ENCODE results near the gene VEGFB.

DNA sequence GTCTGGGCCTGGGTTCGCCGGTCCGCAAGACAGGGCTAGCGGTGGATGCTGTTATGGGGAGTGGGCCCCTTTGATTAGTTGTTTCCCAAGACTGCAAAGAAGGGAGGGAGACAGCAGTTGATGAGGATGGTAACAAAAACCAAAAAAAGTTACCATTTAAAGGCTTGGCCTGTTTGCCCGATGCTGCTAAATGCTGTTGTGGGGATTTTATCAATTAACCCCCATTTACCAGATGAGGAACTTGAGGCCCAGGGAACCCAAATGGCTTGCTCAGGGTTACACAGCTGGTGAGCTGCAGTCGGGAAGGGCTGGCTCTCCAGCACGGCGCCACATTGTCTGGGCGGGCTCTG, 11.8 kb upstream of the VEGFB start:
- TF ChIP-seq, protein P1, sequence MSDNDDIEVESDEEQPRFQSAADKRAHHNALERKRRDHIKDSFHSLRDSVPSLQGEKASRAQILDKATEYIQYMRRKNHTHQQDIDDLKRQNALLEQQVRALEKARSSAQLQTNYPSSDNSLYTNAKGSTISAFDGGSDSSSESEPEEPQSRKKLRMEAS (IDR thresholded peaks at IDR 0.05) = no peak
- no peak for TF ChIP-seq POLR2AphosphoS5 (IDR thresholded peaks at IDR 0.05; ENCODE audit: low read depth, low read length)
- TF ChIP-seq, protein P2, sequence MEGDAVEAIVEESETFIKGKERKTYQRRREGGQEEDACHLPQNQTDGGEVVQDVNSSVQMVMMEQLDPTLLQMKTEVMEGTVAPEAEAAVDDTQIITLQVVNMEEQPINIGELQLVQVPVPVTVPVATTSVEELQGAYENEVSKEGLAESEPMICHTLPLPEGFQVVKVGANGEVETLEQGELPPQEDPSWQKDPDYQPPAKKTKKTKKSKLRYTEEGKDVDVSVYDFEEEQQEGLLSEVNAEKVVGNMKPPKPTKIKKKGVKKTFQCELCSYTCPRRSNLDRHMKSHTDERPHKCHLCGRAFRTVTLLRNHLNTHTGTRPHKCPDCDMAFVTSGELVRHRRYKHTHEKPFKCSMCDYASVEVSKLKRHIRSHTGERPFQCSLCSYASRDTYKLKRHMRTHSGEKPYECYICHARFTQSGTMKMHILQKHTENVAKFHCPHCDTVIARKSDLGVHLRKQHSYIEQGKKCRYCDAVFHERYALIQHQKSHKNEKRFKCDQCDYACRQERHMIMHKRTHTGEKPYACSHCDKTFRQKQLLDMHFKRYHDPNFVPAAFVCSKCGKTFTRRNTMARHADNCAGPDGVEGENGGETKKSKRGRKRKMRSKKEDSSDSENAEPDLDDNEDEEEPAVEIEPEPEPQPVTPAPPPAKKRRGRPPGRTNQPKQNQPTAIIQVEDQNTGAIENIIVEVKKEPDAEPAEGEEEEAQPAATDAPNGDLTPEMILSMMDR (IDR thresholded peaks at IDR 0.05 in 2 of 3, conservative IDR thresholded peaks at IDR 0.05 in 1 of 3; ENCODE audit: borderline replicate concordance in 1 of 3, insufficient read depth in 1 of 3, low read depth in 2 of 3, low read length in 2 of 3) = no peak
- no peak for TF ChIP-seq SIN3A (IDR thresholded peaks at IDR 0.05; ENCODE audit: low read depth)
- TF ChIP-seq EZH2 (IDR thresholded peaks at IDR 0.05) = no peak
- no peak for TF ChIP-seq SRF (IDR thresholded peaks at IDR 0.05; ENCODE audit: low read depth)
- TF ChIP-seq POLR2A (IDR thresholded peaks at IDR 0.05; ENCODE audit: borderline replicate concordance, extremely low read depth, insufficient read depth, insufficient read length) = no peak
- TF ChIP-seq ATF3 (IDR thresholded peaks at IDR 0.05) = no peak
- TF ChIP-seq ZNF274 (IDR thresholded peaks at IDR 0.05; ENCODE audit: low read depth, low read length) = no peak
- no peak for TF ChIP-seq ZFX (IDR thresholded peaks at IDR 0.05)
- no peak for TF ChIP-seq TCF7L2 (IDR thresholded peaks at IDR 0.05; ENCODE audit: borderline replicate concordance, extremely low read depth, insufficient read depth, insufficient read length)
- no peak for TF ChIP-seq CEBPB (IDR thresholded peaks at IDR 0.05; ENCODE audit: low read depth)
- TF ChIP-seq, protein P3, sequence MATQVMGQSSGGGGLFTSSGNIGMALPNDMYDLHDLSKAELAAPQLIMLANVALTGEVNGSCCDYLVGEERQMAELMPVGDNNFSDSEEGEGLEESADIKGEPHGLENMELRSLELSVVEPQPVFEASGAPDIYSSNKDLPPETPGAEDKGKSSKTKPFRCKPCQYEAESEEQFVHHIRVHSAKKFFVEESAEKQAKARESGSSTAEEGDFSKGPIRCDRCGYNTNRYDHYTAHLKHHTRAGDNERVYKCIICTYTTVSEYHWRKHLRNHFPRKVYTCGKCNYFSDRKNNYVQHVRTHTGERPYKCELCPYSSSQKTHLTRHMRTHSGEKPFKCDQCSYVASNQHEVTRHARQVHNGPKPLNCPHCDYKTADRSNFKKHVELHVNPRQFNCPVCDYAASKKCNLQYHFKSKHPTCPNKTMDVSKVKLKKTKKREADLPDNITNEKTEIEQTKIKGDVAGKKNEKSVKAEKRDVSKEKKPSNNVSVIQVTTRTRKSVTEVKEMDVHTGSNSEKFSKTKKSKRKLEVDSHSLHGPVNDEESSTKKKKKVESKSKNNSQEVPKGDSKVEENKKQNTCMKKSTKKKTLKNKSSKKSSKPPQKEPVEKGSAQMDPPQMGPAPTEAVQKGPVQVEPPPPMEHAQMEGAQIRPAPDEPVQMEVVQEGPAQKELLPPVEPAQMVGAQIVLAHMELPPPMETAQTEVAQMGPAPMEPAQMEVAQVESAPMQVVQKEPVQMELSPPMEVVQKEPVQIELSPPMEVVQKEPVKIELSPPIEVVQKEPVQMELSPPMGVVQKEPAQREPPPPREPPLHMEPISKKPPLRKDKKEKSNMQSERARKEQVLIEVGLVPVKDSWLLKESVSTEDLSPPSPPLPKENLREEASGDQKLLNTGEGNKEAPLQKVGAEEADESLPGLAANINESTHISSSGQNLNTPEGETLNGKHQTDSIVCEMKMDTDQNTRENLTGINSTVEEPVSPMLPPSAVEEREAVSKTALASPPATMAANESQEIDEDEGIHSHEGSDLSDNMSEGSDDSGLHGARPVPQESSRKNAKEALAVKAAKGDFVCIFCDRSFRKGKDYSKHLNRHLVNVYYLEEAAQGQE (IDR thresholded peaks at IDR 0.05; ENCODE audit: low read depth) = no peak
- no peak for TF ChIP-seq RAD21 (IDR thresholded peaks at IDR 0.05; ENCODE audit: low read depth)
